ENCODE measurements around the gene WNK1. TPM values are rescaled to one million over a fixed set of nuclear protein-coding genes. Genes with fewer than 3 reads are reported as not detected.

WNK1 gene
- total RNA-seq, 2 experiments from 2014 or later = 139 to 140 TPM

GRCh38 chr12:750366-751191, 1.8 kb upstream of the WNK1 start:
- ChIA-PET CTCF (interaction anchor here (0.5 to 6.4 kb wide), 37 partner anchors 9 to 342 kb away, joined by 3 to 123 read pairs (median 10); partner anchors contain the start of genes NINJ2 and RAD52), POLR2A (interaction anchor here (0.8 to 6.1 kb wide), 18 partner anchors 10 to 843 kb away, joined by 3 to 36 read pairs (median 5); partner anchors contain the start of gene RAD52)
- H3K36me3 Mint-ChIP-seq = peaks cover 15% of the 10 kb centered on the region
- no peak overlapping the region for H3K4me3 Mint-ChIP-seq
- no peak overlapping the region for H3K27ac Mint-ChIP-seq
- no peak for DNase-seq
- intact Hi-C loops (cut with micrococcal nuclease) = loop anchor here (1.0 to 5.0 kb wide), 7 partner anchors 7 to 842 kb away; partner anchors contain the start of genes FBXL14 and RAD52
- peaks cover 12% of the 10 kb centered on the region for H3K4me1 Mint-ChIP-seq (ENCODE audit: low read depth)
- no peaks in the 10 kb centered on the region for H3K27me3 Mint-ChIP-seq
- no peaks in the 10 kb centered on the region for H3K9me3 Mint-ChIP-seq

GRCh38 chr12:751192-751998, 984 bp upstream of the WNK1 start:
- Mint-ChIP-seq H3K36me3 (peaks cover 21% of the 10 kb centered on the region), H3K9me3 (no peaks in the 10 kb centered on the region), H3K27me3 (no peaks in the 10 kb centered on the region), H3K4me3 (no peak overlapping the region), H3K27ac (no peak overlapping the region), H3K4me1 (ENCODE audit: low read depth) (peaks cover 16% of the 10 kb centered on the region)
- intact Hi-C loops (cut with micrococcal nuclease) = loop anchor here (1.0 to 5.0 kb wide), 7 partner anchors 8 to 841 kb away; partner anchors contain the start of genes FBXL14 and RAD52
- peak; percentile 94 for DNase-seq
- CTCF ChIA-PET = interaction anchor here (0.5 to 6.4 kb wide), 38 partner anchors 10 to 342 kb away, joined by 3 to 123 read pairs (median 10); partner anchors contain the start of genes NINJ2 and RAD52
- POLR2A ChIA-PET = interaction anchor here (0.7 to 6.1 kb wide), 23 partner anchors 11 to 842 kb away, joined by 3 to 36 read pairs (median 4); partner anchors contain the start of gene RAD52

- ChIA-PET POLR2A (interaction anchor here (0.6 to 6.1 kb wide), 17 partner anchors 9 to 840 kb away, joined by 3 to 36 read pairs (median 3); partner anchors contain the start of gene NINJ2), CTCF (interaction anchor here (1.1 to 6.4 kb wide), 8 partner anchors 24 to 187 kb away, joined by 3 to 123 read pairs (median 50); no protein-coding TSS in a partner anchor)
- H3K27me3 Mint-ChIP-seq = no peaks in the 10 kb centered on the region
- peak overlapping the region; percentile 91 for H3K27ac Mint-ChIP-seq
- H3K4me1 Mint-ChIP-seq (ENCODE audit: low read depth) = peaks cover 19% of the 10 kb centered on the region
- DNase-seq = peak; percentile 55
- H3K36me3 Mint-ChIP-seq = peaks cover 28% of the 10 kb centered on the region
- intact Hi-C loops (cut with micrococcal nuclease) = loop anchor here (1.0 to 5.0 kb wide), 3 partner anchors 68 to 839 kb away; partner anchors contain the start of gene FBXL14
- H3K4me3 Mint-ChIP-seq = peak overlapping the region; percentile 89
- no peaks in the 10 kb centered on the region for H3K9me3 Mint-ChIP-seq
These were observed 574 bp downstream of the WNK1 start for GRCh38 chr12:752695-753610.

- no peaks in the 10 kb centered on the region for H3K9me3 Mint-ChIP-seq
These were observed 1.5 kb downstream of the WNK1 start for GRCh38 chr12:753611-754472.

GRCh38 chr12:754473-754820, 2.1 kb downstream of the WNK1 start:
- CTCF ChIA-PET = interaction anchor here (0.6 to 6.4 kb wide), 15 partner anchors 19 to 184 kb away, joined by 3 to 123 read pairs (median 5); no protein-coding TSS in a partner anchor
- H3K4me3 Mint-ChIP-seq = peak overlapping the region; percentile 89
- no peak for DNase-seq
- POLR2A ChIA-PET = interaction anchor here (1.0 to 6.1 kb wide), 9 partner anchors 46 to 185 kb away, joined by 3 to 36 read pairs (median 5); no protein-coding TSS in a partner anchor
- intact Hi-C loops (cut with micrococcal nuclease) = loop anchor here (2.0 to 5.0 kb wide), 3 partner anchors 14 to 838 kb away; partner anchors contain the start of gene FBXL14
- H3K9me3 Mint-ChIP-seq = no peaks in the 10 kb centered on the region
- no peaks in the 10 kb centered on the region for H3K27me3 Mint-ChIP-seq
- peaks cover 33% of the 10 kb centered on the region for H3K36me3 Mint-ChIP-seq
- H3K27ac Mint-ChIP-seq = peak overlapping the region; percentile 91
- peaks cover 29% of the 10 kb centered on the region for H3K4me1 Mint-ChIP-seq (ENCODE audit: low read depth)

More at GRCh38 chr12:753611-754472, 1.5 kb downstream of the WNK1 start:
- intact Hi-C loops (cut with micrococcal nuclease) = loop anchor here (2.0 to 5.0 kb wide), 3 partner anchors 15 to 838 kb away; partner anchors contain the start of gene FBXL14
- Mint-ChIP-seq H3K27ac (peak overlapping the region; percentile 91), H3K4me3 (peak overlapping the region; percentile 89), H3K27me3 (no peaks in the 10 kb centered on the region), H3K4me1 (ENCODE audit: low read depth) (peaks cover 24% of the 10 kb centered on the region), H3K36me3 (peaks cover 33% of the 10 kb centered on the region)
- DNase-seq = peak; percentile 72
- ChIA-PET CTCF (interaction anchor here (0.9 to 6.4 kb wide), 12 partner anchors 19 to 188 kb away, joined by 3 to 123 read pairs (median 6); no protein-coding TSS in a partner anchor), POLR2A (interaction anchor here (0.9 to 6.1 kb wide), 14 partner anchors 42 to 184 kb away, joined by 3 to 36 read pairs (median 4); partner anchors contain the start of gene NINJ2)

- H3K4me1 Mint-ChIP-seq (ENCODE audit: low read depth) = peaks cover 29% of the 10 kb centered on the region
- H3K9me3 Mint-ChIP-seq = no peaks in the 10 kb centered on the region
- H3K36me3 Mint-ChIP-seq = peaks cover 35% of the 10 kb centered on the region
- ChIA-PET POLR2A (interaction anchor here (1.0 to 6.1 kb wide), 8 partner anchors 56 to 185 kb away, joined by 3 to 36 read pairs (median 6); no protein-coding TSS in a partner anchor), CTCF (interaction anchor here (0.6 to 6.4 kb wide), 16 partner anchors 18 to 185 kb away, joined by 3 to 123 read pairs (median 5); no protein-coding TSS in a partner anchor)
- peak overlapping the region; percentile 89 for H3K4me3 Mint-ChIP-seq
- intact Hi-C loops (cut with micrococcal nuclease) = loop anchor here (1.0 to 5.0 kb wide), 5 partner anchors 14 to 837 kb away; partner anchors contain the start of gene FBXL14
- H3K27me3 Mint-ChIP-seq = no peaks in the 10 kb centered on the region
- peak overlapping the region; percentile 91 for H3K27ac Mint-ChIP-seq
- DNase-seq = peak; percentile 35
These were observed 2.6 kb downstream of the WNK1 start for GRCh38 chr12:754851-755562.

- ChIA-PET POLR2A (interaction anchor here (1.2 to 1.3 kb wide), 2 partner anchors 18 to 21 kb away, joined by 3 read pairs; no protein-coding TSS in a partner anchor), CTCF (interaction anchor here (0.9 to 6.1 kb wide), 8 partner anchors 8 to 189 kb away, joined by 3 to 43 read pairs (median 8); no protein-coding TSS in a partner anchor)
- DNase-seq = no peak
- H3K9me3 Mint-ChIP-seq = no peaks in the 10 kb centered on the region
- H3K27me3 Mint-ChIP-seq = no peaks in the 10 kb centered on the region
- H3K36me3 Mint-ChIP-seq = peaks cover 35% of the 10 kb centered on the region
- intact Hi-C loops (cut with micrococcal nuclease) = no loop called here
- H3K4me3 Mint-ChIP-seq = peak overlapping the region; percentile 48
- peak overlapping the region; percentile 40 for H3K27ac Mint-ChIP-seq
- peaks cover 58% of the 10 kb centered on the region for H3K4me1 Mint-ChIP-seq (ENCODE audit: low read depth)
These were observed 7.2 kb downstream of the WNK1 start for GRCh38 chr12:759628-760027.

- Mint-ChIP-seq H3K4me3 (no peak overlapping the region), H3K4me1 (ENCODE audit: low read depth) (peaks cover 65% of the 10 kb centered on the region), H3K9me3 (no peaks in the 10 kb centered on the region), H3K27me3 (no peaks in the 10 kb centered on the region), H3K36me3 (peaks cover 25% of the 10 kb centered on the region), H3K27ac (peak overlapping the region; percentile 26)
- intact Hi-C loops (cut with micrococcal nuclease) = no loop called here
- DNase-seq = no peak
- ChIA-PET POLR2A (no interaction called here), CTCF (interaction anchor here (1.4 to 6.1 kb wide), 5 partner anchors 10 to 186 kb away, joined by 3 to 43 read pairs (median 10); no protein-coding TSS in a partner anchor)
These were observed 8.9 kb downstream of the WNK1 start for GRCh38 chr12:761256-761655.

- no peak overlapping the region for H3K4me3 Mint-ChIP-seq
- H3K4me1 Mint-ChIP-seq (ENCODE audit: low read depth) = peaks cover 65% of the 10 kb centered on the region
- H3K9me3 Mint-ChIP-seq = no peaks in the 10 kb centered on the region
- H3K27ac Mint-ChIP-seq = no peak overlapping the region
- intact Hi-C loops (cut with micrococcal nuclease) = no loop called here
- peaks cover 10% of the 10 kb centered on the region for H3K36me3 Mint-ChIP-seq
- ChIA-PET POLR2A (interaction anchor here (1.4 kb wide), 1 partner anchor 27 kb away, joined by 3 read pairs; no protein-coding TSS in a partner anchor), CTCF (interaction anchor here (0.6 to 1.0 kb wide), 4 partner anchors 9 to 165 kb away, joined by 3 read pairs; no protein-coding TSS in a partner anchor)
- H3K27me3 Mint-ChIP-seq = no peaks in the 10 kb centered on the region
- DNase-seq = no peak
These were observed 13.5 kb downstream of the WNK1 start for GRCh38 chr12:765840-766239.
